ENCODE results near the gene IPMK.

The IPMK gene

GRCh38 chr10:58267713-58268453 is at the start of gene IPMK:
Gene IPMK (minus strand): TSS chr10:58267894. CDS start chr10:58267611, 283 bp downstream.
- DNase-seq (ENCODE audit: low read depth in 1 of 2, low spot score in 1 of 2): peak; percentile 80 to 90

DNA sequence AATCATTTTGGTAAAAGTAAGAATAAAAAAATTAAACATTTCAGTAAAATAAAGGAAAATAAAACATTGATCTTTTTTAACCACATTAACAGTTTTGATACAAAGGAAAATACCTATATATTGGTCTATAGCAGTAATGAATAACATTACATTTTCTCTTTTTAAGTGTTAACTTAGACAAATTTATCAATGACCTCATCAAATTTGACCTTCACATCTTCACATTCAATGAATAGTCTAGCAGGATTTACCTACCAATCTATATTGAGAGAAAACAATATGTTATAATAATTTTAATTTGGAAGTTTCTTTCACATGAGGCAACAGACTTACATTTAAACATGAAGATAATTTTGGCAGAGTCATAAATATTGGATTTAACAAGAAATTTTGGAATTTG is 49.2 kb upstream of the IPMK start:
- no peak for DNase-seq (ENCODE audit: low read depth in 1 of 2, low spot score in 1 of 2)

GRCh38 chr10:58311026-58311425 is 43.3 kb upstream of the IPMK start:
- DNase-seq (ENCODE audit: low read depth in 1 of 2, low spot score in 1 of 2): no peak

DNA sequence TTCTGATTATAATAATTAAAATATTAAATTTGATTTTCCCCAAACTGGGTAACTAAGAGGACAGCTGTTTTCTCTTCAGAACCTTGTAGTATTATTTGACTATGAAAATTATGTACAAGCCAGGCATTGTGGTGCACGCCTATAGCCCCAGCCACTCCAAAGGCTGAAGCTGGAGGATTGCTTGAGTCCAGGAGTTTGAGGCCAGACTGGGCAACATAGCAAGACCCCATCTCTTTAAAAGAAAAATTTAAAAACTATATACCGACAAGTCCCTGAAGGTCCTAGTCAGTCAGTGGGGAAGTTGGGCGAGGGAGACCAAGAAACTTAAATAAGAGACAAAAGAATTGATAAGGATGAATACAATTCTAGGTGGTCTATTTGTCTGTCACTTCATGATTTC is 40.0 kb upstream of the IPMK start:
- DNase-seq (ENCODE audit: low read depth in 1 of 2, low spot score in 1 of 2): no peak

- no peak for DNase-seq (ENCODE audit: low read depth in 1 of 2, low spot score in 1 of 2)
Observed at GRCh38 chr10:58305821-58306220, 38.1 kb upstream of the IPMK start.

DNA sequence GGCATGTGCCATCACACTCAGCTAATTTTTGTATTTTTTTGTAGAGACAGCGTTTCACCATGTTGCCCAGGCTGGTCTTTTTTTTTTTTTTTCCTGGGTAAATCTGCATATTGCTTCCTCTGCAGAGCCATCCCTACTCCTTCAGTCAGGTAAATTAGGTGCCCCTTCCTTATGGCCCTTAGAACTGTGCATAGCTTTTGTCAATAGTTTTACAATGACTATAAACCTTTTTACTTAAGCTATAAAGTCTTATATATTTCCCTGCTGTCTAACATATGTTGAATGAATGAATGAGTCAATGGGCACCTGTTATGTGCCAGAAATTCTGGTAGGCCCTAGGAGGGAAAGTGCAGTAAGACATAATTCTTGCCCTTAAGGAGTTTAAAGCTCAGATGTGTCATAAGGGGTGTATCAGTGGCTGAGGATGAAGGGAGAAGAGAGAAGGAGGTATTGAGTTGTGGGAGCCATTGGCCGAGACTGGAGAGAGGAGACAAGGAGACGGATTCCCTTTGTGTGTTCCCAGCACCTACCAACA is 36.5 kb upstream of the IPMK start:
- no peak for DNase-seq (ENCODE audit: low read depth in 1 of 2, low spot score in 1 of 2)

GRCh38 chr10:58302254-58302653 is 34.6 kb upstream of the IPMK start:
- no peak for DNase-seq (ENCODE audit: low read depth in 1 of 2, low spot score in 1 of 2)

GRCh38 chr10:58300676-58301075 is 33.0 kb upstream of the IPMK start:
- DNase-seq (ENCODE audit: low read depth in 1 of 2, low spot score in 1 of 2): no peak

DNA sequence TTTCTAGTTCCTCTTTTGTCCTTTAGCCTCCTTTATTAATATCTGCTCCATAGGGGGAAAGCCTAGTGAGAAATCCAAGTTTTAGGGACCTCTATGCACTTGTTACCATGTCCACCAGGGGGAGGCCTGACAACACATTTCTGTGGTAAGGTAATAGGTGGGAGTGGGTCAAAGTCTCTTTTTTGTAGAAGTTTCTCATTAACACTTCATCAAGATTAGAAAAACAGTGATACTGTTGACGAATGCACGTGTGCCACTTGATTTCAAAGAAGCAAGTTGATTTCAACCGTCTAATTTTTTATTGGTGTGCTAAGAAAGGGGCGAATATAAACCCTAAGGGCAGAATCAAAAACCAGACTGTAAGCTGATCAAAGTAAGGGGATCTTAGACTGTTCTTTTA is 31.9 kb upstream of the IPMK start:
- peak; percentile 6 to 52 for DNase-seq (ENCODE audit: low read depth in 1 of 2, low spot score in 1 of 2)

GRCh38 chr10:58293989-58294388 is 26.3 kb upstream of the IPMK start:
- DNase-seq (ENCODE audit: low read depth in 1 of 2, low spot score in 1 of 2): no peak

- DNase-seq (ENCODE audit: low read depth in 1 of 2, low spot score in 1 of 2): peak in 1 of 2 donors; percentile 22
Observed at GRCh38 chr10:58291538-58292174, 24.0 kb upstream of the IPMK start.

GRCh38 chr10:58282615-58283014 is 14.9 kb upstream of the IPMK start:
- DNase-seq (ENCODE audit: low read depth in 1 of 2, low spot score in 1 of 2): peak in 1 of 2 donors; percentile 32

DNA sequence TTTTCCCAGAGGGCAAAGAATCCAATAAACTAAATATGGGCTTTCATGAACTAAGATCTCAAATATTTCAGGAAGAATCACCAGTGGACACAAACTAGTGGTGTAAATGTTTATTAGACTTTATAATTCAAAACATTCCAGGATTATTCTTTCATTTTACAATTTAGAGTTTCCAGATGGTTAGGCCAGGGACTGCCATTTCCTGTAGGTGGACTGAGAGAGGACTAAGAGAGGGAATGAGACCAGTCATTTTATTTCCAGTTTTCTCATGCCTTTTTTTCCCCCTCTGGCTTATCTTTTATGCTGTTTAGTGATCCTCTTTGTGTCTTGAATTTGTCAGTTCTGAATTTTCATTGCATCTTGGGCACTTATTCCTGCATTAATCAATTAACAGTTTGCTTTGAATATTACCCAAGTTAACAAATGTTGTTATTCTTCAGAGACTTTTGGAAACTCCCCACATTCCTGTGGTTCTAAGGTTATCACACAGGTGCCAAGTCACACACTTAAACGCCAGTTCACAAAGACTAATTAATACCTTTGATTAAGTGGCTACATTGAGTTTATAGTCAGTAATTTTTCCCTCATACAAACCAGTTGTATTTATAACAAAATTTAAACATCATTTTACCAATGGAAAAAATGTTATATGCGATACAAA is 13.5 kb upstream of the IPMK start:
- DNase-seq (ENCODE audit: low read depth in 1 of 2, low spot score in 1 of 2): no peak

- no peak for DNase-seq (ENCODE audit: low read depth in 1 of 2, low spot score in 1 of 2)
Observed at GRCh38 chr10:58280477-58280876, 12.8 kb upstream of the IPMK start.

DNA sequence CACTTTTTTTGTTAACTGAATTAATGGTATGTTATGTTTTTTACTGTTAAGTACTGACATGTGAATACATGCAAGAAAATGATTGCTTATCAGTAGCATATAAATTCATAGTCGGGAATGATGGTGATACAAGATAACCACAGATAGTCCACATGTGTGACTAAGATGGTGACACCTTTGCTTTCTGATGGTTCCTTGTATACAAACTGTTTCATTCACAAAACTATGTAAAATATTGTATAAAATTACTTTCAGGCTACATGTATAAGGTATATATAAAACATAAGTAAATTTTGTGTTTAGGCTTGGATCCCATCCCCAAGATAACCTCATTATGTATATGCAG is 11.2 kb upstream of the IPMK start:
- no peak for DNase-seq (ENCODE audit: low read depth in 1 of 2, low spot score in 1 of 2)

GRCh38 chr10:58278274-58278961 is 10.7 kb upstream of the IPMK start:
- DNase-seq (ENCODE audit: low read depth in 1 of 2, low spot score in 1 of 2): no peak

- no peak for DNase-seq (ENCODE audit: low read depth in 1 of 2, low spot score in 1 of 2)
Observed at GRCh38 chr10:58275908-58276307, 8.2 kb upstream of the IPMK start.

DNA sequence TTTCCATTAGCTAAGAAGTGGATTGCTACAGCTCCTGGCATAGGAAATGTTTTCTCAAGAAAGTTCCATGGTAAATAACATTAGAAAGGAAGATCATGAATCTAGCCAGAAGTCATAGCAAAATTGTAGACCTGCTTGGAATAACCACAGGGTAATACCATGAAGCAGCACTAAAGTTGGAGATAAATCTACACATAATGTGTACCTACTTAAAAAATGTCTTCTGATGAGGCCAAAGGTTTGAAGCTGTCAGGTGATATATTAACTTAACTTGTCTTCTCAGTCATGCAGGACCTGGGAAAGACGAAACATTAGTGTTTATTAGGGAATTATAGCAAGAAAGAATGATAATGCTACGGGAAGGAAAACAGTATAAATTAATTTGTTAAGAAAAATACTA is 7.6 kb upstream of the IPMK start:
- no peak for DNase-seq (ENCODE audit: low read depth in 1 of 2, low spot score in 1 of 2)

- DNase-seq (ENCODE audit: low read depth in 1 of 2, low spot score in 1 of 2): no peak
Observed at GRCh38 chr10:58269782-58270290, 2.1 kb upstream of the IPMK start.

GRCh38 chr10:58268946-58269781 is 1.5 kb upstream of the IPMK start, which contains the start of gene CISD1:
Gene CISD1 (plus strand): TSS chr10:58269162. CDS start chr10:58269274, 112 bp downstream.
- peak; percentile 86 to 95 for DNase-seq (ENCODE audit: low read depth in 1 of 2, low spot score in 1 of 2)
